Activated gamma-delta T cell treated with Interleukin-2 at 50 U/mL for 16 hours (primary cell): Measurements from ENCODE around the gene HIVEP3.

ENCODE experiments used
- DNase-seq: peaks from one replicate; pipeline ENCODE4 v3.0.0-alpha.2; 2020

HIVEP3 gene

DNA sequence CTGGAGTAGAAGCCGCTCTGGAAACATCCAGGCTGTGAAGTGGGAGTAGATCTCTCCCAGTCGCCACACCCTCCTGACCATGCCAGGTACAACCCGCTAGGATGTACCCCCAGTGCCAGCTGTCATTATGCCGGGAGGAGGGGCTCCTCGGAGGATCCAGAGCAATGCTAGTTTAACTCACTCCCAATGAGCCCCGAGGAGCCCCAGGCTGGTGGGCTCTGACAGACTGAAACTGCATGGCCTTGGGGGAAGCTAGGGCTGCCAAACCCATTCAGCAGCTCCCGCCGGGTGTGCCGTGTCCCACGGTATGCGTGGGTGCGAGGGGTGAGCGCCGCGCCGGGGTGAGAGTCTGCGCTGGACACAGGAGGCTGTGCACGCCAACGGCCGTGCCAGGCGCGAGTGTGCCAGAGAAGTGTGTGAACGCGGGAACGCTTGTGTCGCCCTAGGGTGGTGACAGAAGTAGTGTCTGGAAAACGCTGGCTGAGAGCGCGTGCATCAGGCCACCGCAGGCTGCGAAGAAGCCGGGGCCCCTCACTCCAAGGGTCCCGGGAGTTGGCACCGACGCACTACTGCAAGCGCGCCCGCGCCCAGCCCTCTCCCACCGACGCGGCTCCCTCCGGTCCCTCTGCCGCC lies 257.2 kb downstream of the HIVEP3 start:
- DNase-seq: no peak

DNA sequence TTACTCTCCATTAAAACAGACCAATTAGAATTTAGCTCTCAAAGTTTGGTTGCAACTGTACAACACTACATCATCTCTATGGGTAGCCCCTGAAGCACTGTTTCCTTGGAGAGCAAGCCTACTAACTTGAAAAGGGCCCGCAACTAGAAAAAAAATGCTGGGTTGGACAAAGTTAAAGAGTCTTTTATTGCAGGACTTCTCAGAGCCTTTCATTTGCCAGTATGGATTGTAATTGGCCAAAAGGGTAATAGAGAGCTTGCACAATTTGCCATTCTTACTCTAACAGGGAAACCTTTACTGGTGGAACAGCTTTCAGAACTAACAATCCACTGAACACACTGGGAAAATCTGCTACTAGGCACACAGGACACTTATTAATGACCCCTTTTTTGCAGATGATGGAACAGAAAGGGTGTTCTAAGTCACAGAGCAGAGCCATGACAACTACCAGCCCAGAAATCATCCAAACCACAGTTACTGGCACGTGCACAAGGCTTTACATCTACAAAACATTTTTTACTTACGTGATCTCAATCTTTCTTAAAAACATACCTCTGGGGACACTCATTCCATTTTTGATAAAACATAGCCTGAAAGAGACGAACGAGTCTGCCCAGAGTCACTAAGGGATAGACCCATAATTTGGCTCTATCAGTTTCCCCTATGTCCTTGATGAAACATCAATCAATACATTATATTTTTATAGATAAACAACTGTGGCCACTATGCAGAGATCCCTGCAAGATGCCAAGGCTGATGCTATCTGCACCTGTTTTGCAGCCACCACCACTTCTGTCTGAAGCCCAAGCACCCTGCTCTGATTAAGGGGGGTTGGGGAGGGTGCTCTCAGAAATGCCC lies 257.9 kb downstream of the HIVEP3 start:
- no peak for DNase-seq

DNA sequence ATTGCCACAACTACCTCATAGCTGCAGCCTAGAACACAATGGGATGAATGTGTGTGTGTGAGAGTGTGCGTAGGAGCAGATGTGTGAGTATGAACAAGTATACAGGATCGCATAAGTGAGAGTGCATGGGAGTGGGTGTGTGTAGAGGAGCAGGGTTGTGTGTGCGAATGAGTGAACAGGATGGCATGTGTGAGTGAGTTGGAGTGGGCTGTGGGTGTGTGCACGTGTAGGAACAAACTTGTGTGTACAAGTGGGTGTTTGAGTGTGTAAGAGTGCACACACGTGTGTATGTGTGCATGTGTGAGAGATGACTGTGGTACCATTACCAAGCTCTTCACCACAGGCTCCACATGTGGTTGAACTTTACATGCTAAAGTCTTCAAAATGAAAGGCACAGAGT lies 258.8 kb downstream of the HIVEP3 start:
- no peak for DNase-seq

DNA sequence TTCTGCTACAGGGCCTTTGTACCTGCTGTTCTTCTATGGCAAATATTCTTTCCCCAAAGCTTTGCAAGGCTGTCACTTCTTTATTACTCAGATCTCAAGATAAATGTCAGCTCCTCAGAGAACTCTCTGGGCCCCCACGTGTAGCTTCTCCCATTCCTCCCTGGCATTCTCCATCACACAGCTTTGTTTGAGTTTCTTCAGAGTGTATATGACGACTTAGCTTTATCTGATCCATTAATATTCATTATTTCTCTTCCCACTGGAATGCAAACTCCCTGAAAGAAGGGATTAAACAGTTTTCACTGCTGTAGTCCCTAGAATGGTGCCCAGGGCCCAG lies 259.6 kb downstream of the HIVEP3 start:
- DNase-seq: no peak

DNA sequence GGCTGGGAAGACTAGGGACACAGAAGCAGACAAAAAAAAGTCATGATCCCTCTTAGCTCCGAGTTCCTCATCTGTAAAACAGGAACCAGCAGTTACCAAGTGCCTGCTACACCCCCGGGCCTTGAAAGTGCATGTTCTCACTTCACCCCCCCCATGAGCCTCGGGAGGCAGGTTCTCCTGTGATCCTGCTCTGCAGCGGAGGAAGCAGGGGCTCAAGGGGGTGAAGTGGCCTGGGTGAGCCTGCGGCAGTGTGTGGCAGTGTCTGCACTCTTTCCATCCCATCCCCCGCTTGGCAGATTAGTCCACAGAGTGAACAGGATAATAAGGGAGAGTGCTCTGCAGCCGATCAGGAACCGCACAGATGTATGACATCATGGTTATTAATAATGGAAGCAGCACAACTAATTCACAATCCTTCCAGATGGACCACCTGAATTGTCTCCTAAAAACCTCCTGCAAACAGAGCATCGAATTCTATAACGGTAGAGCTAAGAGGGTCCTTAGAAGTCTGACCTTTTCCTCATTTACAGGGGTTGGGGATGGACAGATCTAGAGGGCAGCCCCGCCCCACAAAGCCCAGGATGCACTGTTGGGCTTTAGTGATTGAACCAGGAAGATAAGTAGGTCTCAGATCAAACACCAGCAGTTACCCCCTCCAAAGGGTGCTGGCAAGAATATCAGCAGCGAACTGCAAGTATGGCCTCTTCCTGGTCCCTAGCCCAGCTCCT lies 260.1 kb downstream of the HIVEP3 start:
- DNase-seq: no peak

DNA sequence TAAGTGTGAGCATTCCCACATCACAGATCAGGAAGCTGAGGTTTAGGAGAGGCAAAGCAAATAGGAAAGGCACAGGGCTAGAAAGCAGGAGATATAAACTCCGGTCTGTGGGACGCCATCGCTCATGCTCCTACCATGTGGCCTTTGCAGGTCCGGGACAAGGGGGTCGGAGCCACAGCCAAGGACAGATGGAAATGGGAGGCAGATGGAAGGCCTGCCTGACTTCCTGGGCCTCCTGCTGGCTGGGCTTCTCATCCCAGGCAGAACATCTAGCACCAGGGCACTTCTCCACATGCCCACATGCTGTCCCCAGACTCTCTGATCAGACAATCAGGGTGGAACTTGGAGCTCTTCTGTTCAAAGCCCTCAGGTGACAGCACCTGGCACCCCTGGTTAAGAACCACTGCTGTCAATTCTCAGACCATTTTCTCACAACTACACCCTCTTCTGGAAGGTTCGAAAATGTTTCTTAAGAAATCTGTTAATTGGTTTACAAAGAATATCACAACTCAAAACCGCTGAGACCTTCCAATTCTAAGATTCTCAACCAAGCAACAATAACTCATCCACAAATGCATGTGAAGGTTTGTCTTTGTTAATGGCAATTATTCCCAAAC lies 260.9 kb downstream of the HIVEP3 start:
- DNase-seq: no peak

DNA sequence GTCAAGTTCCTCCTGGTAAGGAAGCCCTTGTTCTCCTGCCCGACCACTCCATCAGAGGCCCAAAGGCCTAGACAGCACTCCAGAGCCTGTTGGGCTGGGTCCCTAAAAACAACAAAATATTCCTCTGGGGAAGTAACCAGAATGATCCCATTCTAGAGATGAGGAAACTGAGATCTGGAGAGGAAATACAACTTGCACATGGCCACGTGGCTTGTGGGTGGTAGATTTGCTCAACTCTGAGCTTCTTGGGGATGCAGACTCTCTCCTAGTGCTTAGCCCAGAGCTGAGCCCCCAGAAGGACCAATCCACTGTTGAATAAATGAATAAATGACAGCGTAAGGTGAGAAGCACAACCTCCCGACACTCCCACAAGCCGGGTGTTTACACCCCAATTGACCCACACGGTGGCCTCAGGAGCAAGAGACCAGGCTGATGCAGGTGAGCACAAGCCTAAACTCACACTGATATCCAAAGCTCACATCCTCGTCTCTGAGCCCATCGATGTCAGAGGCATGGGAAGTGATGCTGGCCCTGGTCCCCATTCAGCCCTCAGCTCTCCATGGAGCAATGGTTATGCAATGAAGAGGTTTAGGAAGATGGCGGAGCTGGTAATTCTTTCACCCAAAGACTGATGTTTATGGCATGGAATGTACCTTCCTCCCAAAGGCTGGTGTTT lies 261.8 kb downstream of the HIVEP3 start:
- DNase-seq: no peak

DNA sequence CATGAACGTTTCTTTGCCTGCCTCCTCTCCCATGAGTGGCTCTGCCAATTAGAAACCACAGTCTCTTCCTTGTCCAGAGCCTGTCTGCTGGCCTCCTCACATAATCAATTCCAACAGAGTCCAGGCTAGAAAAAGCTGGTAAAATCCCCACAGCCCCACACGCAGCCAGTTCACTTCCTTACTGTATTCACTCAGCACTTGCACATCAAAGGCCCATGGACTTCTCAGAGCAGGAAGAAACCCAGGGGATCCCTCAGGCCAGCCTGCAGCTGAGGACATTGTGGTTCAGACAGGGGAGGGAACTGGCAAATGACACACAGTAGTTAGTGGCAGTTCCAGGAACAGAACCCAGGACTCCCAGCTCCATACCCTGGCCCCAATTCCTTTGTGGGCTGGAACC lies 262.7 kb downstream of the HIVEP3 start:
- DNase-seq: no peak

DNA sequence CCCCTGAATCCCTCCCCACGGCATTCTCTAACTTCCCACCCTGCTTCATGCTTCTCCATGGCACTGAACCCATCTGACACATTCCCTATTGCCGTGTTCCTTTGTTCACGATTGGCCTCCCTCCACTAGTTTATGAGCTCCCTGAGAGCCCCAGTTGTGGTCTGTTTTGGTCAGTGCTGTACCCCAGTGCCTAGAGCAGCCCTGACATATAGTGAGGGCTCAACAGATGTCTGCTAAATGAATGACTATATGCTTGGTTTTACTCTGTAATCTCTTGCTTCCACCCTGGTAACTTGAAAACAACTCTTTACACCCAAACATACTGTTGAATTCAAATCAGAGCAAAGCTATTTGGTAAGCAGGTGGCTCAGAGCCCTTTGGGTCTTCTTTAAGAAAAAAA lies 263.1 kb downstream of the HIVEP3 start:
- DNase-seq: no peak

DNA sequence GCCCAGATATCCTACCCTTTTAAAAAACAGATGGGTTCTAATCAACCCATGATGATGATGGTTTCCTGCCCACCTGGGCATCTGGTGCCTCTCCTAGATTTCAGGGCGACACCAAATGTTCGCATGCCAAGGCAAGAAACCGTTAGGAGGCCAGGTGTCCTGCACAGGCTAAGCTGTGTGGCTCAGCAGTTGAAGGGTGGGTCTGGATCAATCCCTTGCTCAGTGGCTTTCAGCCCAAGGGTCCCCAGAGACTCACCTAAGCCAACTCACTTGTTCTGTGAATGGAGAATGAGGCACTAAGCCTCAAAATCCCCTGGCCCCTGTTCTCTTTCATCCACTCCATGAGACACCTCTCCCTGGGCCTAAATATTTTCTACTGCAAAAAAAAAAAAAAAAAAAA lies 265.1 kb downstream of the HIVEP3 start:
- no peak for DNase-seq

DNA sequence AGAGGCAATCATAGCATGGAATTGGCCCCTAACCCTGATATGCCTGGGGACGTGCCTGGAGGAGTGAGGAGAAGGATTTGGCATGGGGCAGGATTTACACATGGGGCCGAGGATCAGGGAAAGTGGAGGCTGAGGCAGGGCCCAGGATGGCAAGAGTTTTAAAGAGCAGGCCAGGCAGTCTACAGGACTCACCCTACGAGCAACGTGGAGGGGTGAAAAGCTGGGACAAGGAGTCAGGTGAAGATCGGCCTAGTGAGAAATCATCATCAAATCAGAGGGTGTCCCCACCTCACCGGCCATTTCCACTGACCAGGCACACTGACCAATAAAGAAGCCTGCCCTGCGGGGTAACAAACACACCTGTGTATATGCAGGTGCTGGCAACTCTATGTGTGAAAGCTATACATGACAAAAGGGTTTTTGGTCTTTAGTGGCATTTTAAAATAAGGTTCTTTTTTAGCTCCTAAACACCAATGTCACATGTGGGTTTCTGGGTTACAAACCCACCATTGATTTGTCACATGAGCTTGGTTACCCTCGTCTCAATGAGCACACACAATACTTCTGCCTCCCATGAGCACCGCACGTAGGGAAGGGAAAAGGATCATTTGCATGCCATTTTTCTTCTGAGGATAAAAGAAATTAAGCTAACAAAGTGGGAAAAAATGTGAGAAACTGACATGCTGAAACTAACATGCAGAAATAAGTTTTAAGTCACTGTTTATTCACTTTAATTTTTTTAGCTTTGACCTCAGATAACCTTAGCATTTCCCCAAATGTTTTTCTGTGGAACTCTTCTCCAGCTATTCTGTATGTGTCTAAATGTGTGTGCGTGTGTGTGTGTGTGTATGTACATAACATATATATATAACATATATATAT lies 266.1 kb downstream of the HIVEP3 start:
- DNase-seq: no peak

DNA sequence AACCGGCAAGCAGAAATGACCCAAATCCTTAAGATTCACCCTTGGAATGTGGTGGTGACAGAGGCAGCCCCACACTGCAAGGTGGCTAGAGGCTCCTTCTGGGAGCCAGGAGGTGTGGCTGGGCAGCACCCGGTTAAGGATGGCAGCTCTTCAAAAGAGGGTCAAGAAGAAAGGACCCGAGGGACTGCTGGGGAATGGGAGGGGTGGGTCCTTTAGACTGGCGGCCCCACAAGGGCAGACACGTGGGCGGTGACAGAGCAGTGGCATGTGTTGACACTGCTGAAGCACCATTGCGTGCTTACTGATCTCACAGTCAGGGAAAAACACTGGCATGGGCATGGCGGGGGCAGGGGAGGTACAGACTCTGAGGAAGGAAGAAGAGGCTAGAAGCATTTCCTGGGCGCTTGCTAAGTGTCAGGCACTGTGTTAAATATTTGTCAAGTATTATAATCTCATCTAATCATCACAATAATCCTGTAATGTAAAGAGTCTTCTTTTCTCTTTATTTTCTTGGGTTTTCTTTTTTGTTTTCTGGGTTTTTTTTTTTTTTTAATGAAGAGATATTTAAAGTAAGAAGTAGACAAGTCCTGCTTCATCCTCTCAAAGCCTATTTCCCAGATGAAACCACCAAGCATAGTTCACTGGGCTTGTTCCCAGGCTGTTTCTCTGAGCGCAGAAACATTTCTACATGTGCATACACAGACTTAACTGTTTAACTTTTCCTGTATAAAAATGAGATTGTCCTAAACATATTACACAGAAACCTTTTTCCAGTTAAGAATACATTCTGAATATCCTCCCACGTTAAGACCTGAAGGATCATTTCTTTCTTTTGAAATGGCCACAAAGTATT lies 268.5 kb downstream of the HIVEP3 start:
- no peak for DNase-seq

DNA sequence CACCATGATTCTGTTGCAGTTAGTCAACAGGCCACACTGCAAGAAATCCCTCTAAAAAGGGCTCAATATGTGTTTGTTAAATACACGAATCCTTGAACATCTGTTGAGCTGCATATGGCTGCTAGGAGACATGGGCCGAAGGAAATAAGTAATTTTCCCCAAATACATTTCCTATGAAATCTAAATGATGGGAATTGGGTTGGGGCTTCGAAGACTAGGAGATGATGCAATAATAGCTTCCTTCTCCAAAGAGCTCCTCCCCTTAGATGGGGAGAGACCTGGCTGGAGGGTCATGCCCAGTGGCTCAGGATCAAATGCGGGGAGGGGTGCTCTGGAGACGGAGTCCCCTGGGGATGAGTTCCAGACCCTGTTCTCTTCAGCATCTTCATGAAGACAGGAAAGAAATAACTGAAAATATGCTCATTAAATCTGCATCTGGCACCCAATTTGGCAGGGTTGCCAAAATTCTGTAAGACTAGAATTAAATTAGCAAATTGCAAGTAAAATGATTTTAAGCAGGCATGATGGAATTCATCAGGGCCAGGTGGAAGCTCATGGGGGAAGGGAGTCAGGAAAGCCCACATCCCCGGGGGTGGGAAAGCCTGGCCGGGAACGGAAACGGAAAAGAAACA lies 269.2 kb downstream of the HIVEP3 start:
- DNase-seq: no peak

DNA sequence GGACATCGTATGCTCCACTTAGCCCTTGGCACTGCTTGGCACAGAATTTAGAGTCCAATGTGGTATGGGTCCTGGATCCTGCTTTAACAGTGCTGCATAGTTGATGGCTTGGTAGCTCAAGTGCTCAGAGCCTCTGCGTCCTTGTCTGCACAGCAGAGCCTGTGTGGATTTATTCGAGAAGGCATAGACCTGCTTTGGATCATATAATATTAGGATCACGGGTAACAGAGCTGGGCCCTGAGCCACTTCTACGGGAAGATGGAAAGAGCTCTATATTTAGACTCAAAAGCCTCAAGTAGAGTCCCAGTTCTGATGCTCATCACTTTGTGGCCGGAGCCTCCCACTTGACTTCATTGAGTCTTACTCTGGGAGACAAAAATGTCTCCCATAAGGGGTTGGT lies 269.9 kb downstream of the HIVEP3 start:
- DNase-seq: no peak

DNA sequence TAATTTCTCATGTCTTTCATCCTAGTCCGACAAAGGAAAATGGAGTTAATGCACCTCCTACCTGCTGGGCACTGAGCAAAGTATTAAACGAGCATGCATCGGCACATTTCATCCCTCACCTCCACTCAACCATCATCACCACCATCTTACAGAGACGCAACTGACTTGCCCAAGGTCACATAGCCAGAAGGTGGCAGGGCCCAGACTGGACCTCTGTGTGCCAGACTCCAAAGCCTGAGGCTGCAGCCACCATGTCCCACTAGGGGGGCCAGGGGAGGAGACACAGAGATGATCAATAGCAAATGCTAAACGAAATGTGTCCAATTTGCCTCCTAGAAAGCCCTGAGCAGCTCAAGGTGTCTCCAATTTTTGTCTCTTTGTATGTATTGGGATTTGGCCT lies 270.5 kb downstream of the HIVEP3 start:
- no peak for DNase-seq

DNA sequence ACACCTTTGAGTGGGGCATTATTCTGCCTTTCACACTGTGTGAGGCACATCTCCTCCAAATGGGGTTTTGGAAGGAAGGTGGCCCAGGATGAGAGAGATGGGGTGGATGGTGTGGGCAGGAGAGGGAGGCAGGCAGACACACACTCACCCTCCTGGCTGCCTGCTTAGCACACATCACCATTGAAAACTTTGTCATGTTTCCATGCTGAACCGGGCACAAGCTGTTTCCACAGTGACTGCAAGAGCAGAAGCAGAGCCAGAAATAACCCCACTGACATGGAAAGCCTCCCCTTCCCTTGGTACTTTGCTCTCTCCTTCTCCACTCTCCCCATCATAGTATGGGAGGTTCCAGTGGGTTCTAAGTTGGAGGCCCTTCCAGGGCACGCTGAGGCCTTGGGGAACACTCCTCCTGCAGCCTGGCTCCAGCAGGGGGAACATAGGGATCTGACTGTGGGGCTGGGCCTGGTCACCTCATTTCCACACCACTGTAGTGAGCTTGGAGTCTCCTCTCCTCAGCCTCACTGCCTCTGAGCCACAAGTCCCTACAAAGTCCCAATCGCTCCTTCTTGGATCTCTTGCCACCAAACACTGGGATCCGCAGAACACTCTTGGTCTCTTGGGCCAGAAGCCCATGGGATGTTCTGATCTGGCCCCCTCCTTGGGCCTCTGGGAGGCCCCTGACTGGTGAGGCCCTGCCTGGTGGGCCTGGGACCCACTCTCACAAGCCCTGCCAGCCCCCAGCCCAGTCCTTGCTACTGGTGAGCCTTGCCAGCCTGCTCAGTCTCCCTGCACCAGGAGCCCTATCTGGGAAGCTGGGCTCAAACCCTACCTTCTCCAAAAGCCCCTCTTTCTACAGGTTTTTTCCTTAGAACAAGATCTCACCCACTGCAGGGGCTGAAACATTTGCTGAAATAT lies 271.2 kb downstream of the HIVEP3 start:
- no peak for DNase-seq

DNA sequence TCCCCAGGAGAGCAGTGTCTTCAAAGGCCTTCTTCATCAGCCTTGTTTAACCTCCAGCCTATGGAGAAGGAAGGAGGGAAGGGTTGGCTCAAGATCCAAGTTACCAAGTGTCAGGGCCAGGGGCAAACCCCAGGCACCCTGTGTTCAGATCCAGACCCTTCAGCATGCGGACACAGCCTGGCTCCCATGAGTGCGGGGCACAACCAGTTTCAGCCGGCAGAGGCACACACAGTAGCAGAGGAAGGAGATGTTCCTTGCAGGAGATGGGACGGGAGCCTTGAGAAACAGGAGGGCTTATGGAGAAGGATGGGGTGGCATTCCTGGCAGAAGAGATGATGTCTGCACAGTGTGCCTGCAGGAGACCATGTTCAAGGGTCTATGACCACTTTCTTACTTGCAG lies 272.5 kb downstream of the HIVEP3 start:
- no peak for DNase-seq

DNA sequence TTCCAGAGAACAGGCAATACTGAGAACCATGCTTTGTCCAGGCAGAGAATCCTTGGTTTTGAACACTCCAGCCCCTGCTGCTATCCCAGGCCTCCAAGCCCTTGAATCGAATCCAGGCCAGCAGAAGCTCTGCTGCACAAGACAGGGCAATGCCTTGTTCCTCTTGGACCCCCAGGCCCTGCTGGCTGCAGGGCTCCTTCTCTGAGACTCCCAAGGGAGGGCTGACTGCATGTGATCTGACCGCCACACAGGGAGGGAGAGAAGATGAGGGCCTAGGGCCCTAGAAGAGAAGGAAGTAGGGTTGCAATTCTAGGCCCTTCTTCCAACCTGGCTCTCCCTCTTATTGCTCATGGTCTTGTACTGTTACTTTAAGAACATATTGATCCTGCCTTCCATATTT lies 273.7 kb downstream of the HIVEP3 start:
- no peak for DNase-seq
